Raji (cell line): ENCODE results near the gene EPN2.

ENCODE experiments used
- POLR2A ChIP-seq: IDR thresholded peaks from 2 replicates; pipeline ENCODE4 v1.6.1; 2011; ENCODE audit warnings: low read depth, low read length, control low read depth; ENCODE audit not compliant: insufficient read depth

EPN2 gene

GRCh38 chr17:19322129-19322505, 85.0 kb downstream of the EPN2 start:
- no peak for TF ChIP-seq POLR2A

- no peak for TF ChIP-seq POLR2A
Measured at GRCh38 chr17:19322861-19323260, 85.7 kb downstream of the EPN2 start.

GRCh38 chr17:19325542-19325941, 88.4 kb downstream of the EPN2 start:
- TF ChIP-seq POLR2A: no peak

- TF ChIP-seq POLR2A: no peak
Measured at GRCh38 chr17:19327031-19327783, 90.0 kb downstream of the EPN2 start.

GRCh38 chr17:19328441-19329061, 91.4 kb downstream of the EPN2 start:
- no peak for TF ChIP-seq POLR2A

GRCh38 chr17:19329136-19329535, 92.0 kb downstream of the EPN2 start:
- TF ChIP-seq POLR2A: no peak

GRCh38 chr17:19329839-19330238, 92.7 kb downstream of the EPN2 start:
- no peak for TF ChIP-seq POLR2A

- no peak for TF ChIP-seq POLR2A
Measured at GRCh38 chr17:19330271-19330670, 93.1 kb downstream of the EPN2 start.

GRCh38 chr17:19331134-19331533, 94.0 kb downstream of the EPN2 start:
- TF ChIP-seq POLR2A: no peak

GRCh38 chr17:19331543-19332245, 94.5 kb downstream of the EPN2 start:
- no peak for TF ChIP-seq POLR2A

GRCh38 chr17:19332371-19333131, 95.4 kb downstream of the EPN2 start:
- no peak for TF ChIP-seq POLR2A

- TF ChIP-seq POLR2A: no peak
Measured at GRCh38 chr17:19333132-19333440, 95.9 kb downstream of the EPN2 start.

GRCh38 chr17:19333736-19334290, 96.6 kb downstream of the EPN2 start:
- no peak for TF ChIP-seq POLR2A

GRCh38 chr17:19334331-19334730, 97.2 kb downstream of the EPN2 start:
- TF ChIP-seq POLR2A: no peak

- no peak for TF ChIP-seq POLR2A
Measured at GRCh38 chr17:19335951-19336631, 98.9 kb downstream of the EPN2 start.

GRCh38 chr17:19336938-19337711, 100.0 kb downstream of the EPN2 start:
- no peak for TF ChIP-seq POLR2A
